Right lobe of liver (tissue), 6 donors: ENCODE results near the gene CELA3A. TPM values are rescaled to one million over a fixed set of nuclear protein-coding genes. Genes with fewer than 3 reads are reported as not detected.
"Not testable (repeated sequence)": the region's sequence is repeated elsewhere in the genome, so short reads cannot be mapped to it uniquely, and the experiment has no call there.

ENCODE experiments used
- ATAC-seq, 4 donors: fragments of 200-7000 bp; cut with Tn5 transposase; one replicate each; pipeline ENCODE4 v1.9.1; 2020; ENCODE audit warnings: mild to moderate bottlenecking in 4 of 4, moderate library complexity in 4 of 4
- DNase-seq, 3 donors: peaks; one replicate each; pipeline ENCODE4 v3.0.0-alpha.2; 2020
- H3K27ac ChIP-seq, 3 donors: fragments of 200-600 bp; one replicate each; pipeline ENCODE4 v1.8.0; 2022
- H3K27me3 ChIP-seq, 2 donors: fragments of 200-600 bp; one replicate each; pipeline ENCODE4 v1.8.0; 2022
- H3K36me3 ChIP-seq, 4 donors: fragments of 200-600 bp; sonication (generic) in 1 of 4; one replicate each; pipeline versions ENCODE4 v1.5.1 to v1.8.0; 2017 to 2022; ENCODE audit warnings: control low read depth in 1 of 4
- H3K4me1 ChIP-seq, 4 donors: fragments of 200-600 bp; sonication (generic) in 1 of 4; one replicate each; pipeline versions ENCODE4 v1.5.1 to v1.8.0; 2017 to 2022; ENCODE audit warnings: control low read depth in 1 of 4
- H3K4me3 ChIP-seq, 3 donors: fragments of 200-600 bp; one replicate each; pipeline ENCODE4 v1.8.0; 2022
- H3K9me3 ChIP-seq, 4 donors: fragments of 200-600 bp; sonication (generic) in 1 of 4; one replicate each; pipeline versions ENCODE4 v1.5.1 to v1.8.0; 2017 to 2022; ENCODE audit warnings: control low read depth in 1 of 4
- WGBS: methylation state at CpG from one replicate; pipeline ENCODE4 v1.1.6; 2018; ENCODE audit warnings: low coverage, low lambda C conversion rate; ENCODE audit not compliant: insufficient coverage; ENCODE audit errors: missing lambda C conversion rate; 5-methylcytosine and 5-hydroxymethylcytosine counted together
- intact Hi-C, 2 donors: fragments of 100-400 bp; cut with DNase I; formaldehyde crosslinking; loops; one replicate each; pipeline versions ENCODE4 v1.11.2 to v1.14.1; 2022
- total RNA-seq, 6 experiments: library from RNA; depleted of rRNA in 2 of 6; stranded (reverse); fragments of >200 nt in 2 of 6; fragmentation: NEBNext Ultra II Directional in 3 of 6; extraction: Animal tissue kit (Norgen Biotek cat#: 25700) in 3 of 6; gene quantifications; one replicate each; pipeline versions ENCODE4 v1.1.0 to v1.2.4, GENCODE V29; 2016 to 2023
- TF ChIP-seq, protein P1 (sequence below), 4 donors: fragments of 200-600 bp in 3 of 4; fragments of 450-650 bp in 1 of 4; IDR thresholded peaks; one replicate each; pipeline versions ENCODE4 v1.5.1 to v1.8.0; 2016 to 2022; ENCODE audit warnings: antibody characterized with exemption in 4 of 4, mild to moderate bottlenecking in 2 of 4
- donor health status: DM: no; HTN: yes; CAD: no.
- donor health status: DM: no; HTN: no; CAD: no.
- donor health status: DM: no; HTN: no; CAD: no.
- donor health status: DM: no; HTN: yes; CAD: no.
- donor health status: DM: no; HTN: yes; CAD: no.

Gene CELA3A
- total RNA-seq, 6 experiments from 2014 or later: 0.22 TPM; not detected in 5

- ATAC-seq, H3K9me3 ChIP-seq, H3K4me3 ChIP-seq, H3K36me3 ChIP-seq, H3K27me3 ChIP-seq, H3K4me1 ChIP-seq, intact Hi-C loops, DNase-seq, H3K27ac ChIP-seq: not testable (repeated sequence)
- WGBS: 49% methylated on average over 3 of the region's 15 CpGs
Measured at GRCh38 chr1:21998624-21999294, 2.7 kb upstream of the CELA3A start.

- intact Hi-C loops, H3K27ac ChIP-seq, H3K36me3 ChIP-seq: not testable (repeated sequence)
Measured at GRCh38 chr1:21999645-22000044, 1.8 kb upstream of the CELA3A start.

DNA sequence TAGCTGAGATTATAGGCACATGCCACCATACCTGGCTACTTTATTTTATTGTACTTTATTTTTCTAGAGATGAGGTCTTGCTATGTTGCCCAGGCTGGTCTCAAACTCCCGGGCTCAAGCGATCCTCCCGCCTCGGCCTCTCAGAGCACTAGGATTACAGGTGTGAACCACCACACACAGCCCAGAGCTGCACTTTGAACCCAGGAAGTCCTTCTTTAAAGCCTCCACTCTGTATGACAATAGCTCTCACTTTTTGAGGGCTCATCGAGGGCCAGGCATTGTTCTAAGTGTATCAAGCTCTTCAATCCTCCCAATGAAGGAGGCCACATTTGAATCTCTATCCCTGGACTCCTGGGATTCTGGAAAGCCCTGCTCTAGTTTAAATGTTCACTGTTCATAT is 1.0 kb downstream of the CELA3A start:
- intact Hi-C loops, ATAC-seq, H3K4me3 ChIP-seq, H3K9me3 ChIP-seq, H3K4me1 ChIP-seq, H3K36me3 ChIP-seq, H3K27me3 ChIP-seq, H3K27ac ChIP-seq, DNase-seq: not testable (repeated sequence)
- 28% methylated on average over 1 of the region's 5 CpGs for WGBS

More at GRCh38 chr1:21999645-22000044, 1.8 kb upstream of the CELA3A start:
- not testable (repeated sequence) for DNase-seq, H3K27me3 ChIP-seq, H3K9me3 ChIP-seq, H3K4me3 ChIP-seq, H3K4me1 ChIP-seq
- 71% methylated on average over 4 of the region's 7 CpGs for WGBS
- peak in 2 of 4 donors; percentile 11 to 14 for ATAC-seq

DNA sequence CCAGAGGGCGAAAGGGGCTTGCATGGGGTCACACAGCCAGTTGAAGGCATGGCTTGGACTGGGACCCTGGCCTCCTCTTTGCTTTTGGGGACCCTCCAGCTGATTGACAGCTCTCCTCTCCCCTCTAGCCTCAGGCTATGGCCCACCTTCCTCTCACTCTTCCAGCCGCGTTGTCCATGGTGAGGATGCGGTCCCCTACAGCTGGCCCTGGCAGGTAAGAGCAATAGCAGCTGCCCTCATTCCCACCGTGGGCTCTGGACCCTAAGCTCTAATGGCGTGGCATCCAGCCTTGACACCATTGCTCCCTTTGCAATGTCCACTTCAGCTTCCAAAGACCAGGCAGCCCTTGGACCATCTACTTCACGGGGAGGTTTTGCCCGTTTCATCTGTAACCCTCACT is 1.4 kb downstream of the CELA3A start:
- H3K27ac ChIP-seq: not testable (repeated sequence)

GRCh38 chr1:22003959-22004358 is 2.5 kb downstream of the CELA3A start:
- H3K27ac ChIP-seq, H3K4me1 ChIP-seq, H3K9me3 ChIP-seq, ATAC-seq, DNase-seq, H3K36me3 ChIP-seq, intact Hi-C loops, H3K4me3 ChIP-seq, H3K27me3 ChIP-seq: not testable (repeated sequence)
- 83% methylated on average over 1 of the region's 3 CpGs for WGBS

More for the DNA sequence above, 1.4 kb downstream of the CELA3A start:
- DNase-seq, H3K4me1 ChIP-seq, ATAC-seq, H3K27me3 ChIP-seq, H3K9me3 ChIP-seq, H3K36me3 ChIP-seq, intact Hi-C loops, H3K4me3 ChIP-seq: not testable (repeated sequence)
- WGBS: 76% methylated on average over 6 of the region's 8 CpGs

GRCh38 chr1:22005261-22006149 is 4.0 kb downstream of the CELA3A start:
- intact Hi-C loops: not testable (repeated sequence)
- 18% methylated on average over 2 of the region's 18 CpGs for WGBS

DNA sequence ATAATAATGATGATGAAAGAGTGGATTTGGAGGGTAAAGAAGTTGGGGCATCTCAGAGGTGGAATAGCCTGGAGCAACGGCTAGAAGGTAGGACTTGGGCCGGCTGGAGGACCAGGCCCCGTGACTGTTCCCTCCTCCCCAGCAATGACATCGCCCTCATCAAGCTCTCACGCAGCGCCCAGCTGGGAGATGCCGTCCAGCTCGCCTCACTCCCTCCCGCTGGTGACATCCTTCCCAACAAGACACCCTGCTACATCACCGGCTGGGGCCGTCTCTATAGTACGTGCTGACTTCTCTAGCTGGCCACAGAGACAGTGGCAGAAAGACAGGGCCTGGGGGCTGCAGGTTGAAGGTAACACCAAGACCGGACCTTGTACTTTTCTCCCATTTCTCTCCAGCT is 5.3 kb downstream of the CELA3A start:
- H3K27me3 ChIP-seq, H3K4me1 ChIP-seq, ATAC-seq, H3K9me3 ChIP-seq, intact Hi-C loops, H3K4me3 ChIP-seq, H3K36me3 ChIP-seq, DNase-seq, H3K27ac ChIP-seq: not testable (repeated sequence)
- WGBS: 33% methylated on average over 1 of the region's 13 CpGs

More at GRCh38 chr1:22005261-22006149, 4.0 kb downstream of the CELA3A start:
- DNase-seq (peak in 1 of 3 donors; percentile 43), ATAC-seq (peak; percentile 74 to 89 (median 86))
- not testable (repeated sequence) for H3K27ac ChIP-seq, H3K9me3 ChIP-seq, H3K4me1 ChIP-seq, H3K4me3 ChIP-seq, H3K27me3 ChIP-seq, H3K36me3 ChIP-seq
- TF ChIP-seq, protein P1, sequence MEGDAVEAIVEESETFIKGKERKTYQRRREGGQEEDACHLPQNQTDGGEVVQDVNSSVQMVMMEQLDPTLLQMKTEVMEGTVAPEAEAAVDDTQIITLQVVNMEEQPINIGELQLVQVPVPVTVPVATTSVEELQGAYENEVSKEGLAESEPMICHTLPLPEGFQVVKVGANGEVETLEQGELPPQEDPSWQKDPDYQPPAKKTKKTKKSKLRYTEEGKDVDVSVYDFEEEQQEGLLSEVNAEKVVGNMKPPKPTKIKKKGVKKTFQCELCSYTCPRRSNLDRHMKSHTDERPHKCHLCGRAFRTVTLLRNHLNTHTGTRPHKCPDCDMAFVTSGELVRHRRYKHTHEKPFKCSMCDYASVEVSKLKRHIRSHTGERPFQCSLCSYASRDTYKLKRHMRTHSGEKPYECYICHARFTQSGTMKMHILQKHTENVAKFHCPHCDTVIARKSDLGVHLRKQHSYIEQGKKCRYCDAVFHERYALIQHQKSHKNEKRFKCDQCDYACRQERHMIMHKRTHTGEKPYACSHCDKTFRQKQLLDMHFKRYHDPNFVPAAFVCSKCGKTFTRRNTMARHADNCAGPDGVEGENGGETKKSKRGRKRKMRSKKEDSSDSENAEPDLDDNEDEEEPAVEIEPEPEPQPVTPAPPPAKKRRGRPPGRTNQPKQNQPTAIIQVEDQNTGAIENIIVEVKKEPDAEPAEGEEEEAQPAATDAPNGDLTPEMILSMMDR (IDR thresholded peaks at IDR 0.05): peak; percentile 26 to 51 (median 42)

- DNase-seq, H3K4me1 ChIP-seq, H3K4me3 ChIP-seq, H3K9me3 ChIP-seq, intact Hi-C loops, ATAC-seq, H3K27ac ChIP-seq, H3K36me3 ChIP-seq, H3K27me3 ChIP-seq: not testable (repeated sequence)
- WGBS: 85% methylated on average over 6 of the region's 10 CpGs
Measured at GRCh38 chr1:22007262-22007661, 5.8 kb downstream of the CELA3A start.

DNA sequence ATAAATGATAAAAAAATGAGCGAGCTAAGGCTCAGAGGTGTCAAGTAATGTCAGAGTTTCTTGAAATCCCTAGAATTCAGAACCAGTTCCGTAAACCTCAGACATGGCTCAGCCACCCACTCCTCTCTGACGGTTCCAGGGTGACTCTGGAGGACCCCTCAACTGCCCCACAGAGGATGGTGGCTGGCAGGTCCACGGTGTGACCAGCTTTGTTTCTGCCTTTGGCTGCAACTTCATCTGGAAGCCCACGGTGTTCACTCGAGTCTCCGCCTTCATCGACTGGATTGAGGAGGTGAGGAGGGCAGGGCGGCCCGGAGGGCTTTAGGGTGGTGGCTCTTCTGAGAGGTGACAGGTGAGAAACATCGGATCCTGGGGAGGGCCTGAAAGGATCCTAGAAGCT is 8.1 kb downstream of the CELA3A start:
- ATAC-seq, DNase-seq: not testable (repeated sequence)

DNA sequence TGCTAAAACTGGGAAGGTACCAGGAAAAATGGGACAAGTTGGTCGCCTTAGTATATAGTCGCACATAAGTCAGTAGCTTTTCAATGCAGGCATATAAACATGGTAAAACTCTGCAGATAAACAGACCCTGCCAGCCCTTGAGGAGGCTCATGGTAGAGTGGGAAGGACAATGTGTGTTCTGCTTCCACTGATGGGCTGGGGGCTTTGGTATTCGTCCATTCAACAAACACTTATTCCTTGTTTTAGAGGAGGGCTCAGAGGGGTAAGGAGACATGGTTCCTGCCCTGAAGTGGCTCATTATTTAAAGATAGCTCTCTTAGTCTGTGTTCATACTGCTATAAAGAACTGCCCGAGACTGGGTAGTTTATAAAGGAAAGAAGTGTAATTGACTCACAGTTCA is 11.3 kb downstream of the CELA3A start:
- WGBS: 66% methylated on average over 3 of the region's 4 CpGs
- not testable (repeated sequence) for H3K27me3 ChIP-seq

More for the DNA sequence above, 8.1 kb downstream of the CELA3A start:
- H3K36me3 ChIP-seq, H3K4me1 ChIP-seq, H3K9me3 ChIP-seq, H3K27ac ChIP-seq, H3K27me3 ChIP-seq, H3K4me3 ChIP-seq, intact Hi-C loops: not testable (repeated sequence)
- WGBS: 77% methylated on average over 8 of the region's 11 CpGs

More for the DNA sequence above, 11.3 kb downstream of the CELA3A start:
- intact Hi-C loops, H3K36me3 ChIP-seq, H3K27ac ChIP-seq, H3K4me3 ChIP-seq, H3K9me3 ChIP-seq, H3K4me1 ChIP-seq, DNase-seq, ATAC-seq: not testable (repeated sequence)
